B cell (primary cell): Measurements from ENCODE around the gene C3. TPM values are rescaled to one million over a fixed set of nuclear protein-coding genes. Genes with fewer than 3 reads are reported as not detected.
"Not testable (repeated sequence)": the region's sequence is repeated elsewhere in the genome, so short reads cannot be mapped to it uniquely, and the experiment has no call there.

Experiments
- ATAC-seq: fragments of 200-7000 bp; cut with Tn5 transposase; one replicate; pipeline ENCODE4 v1.10.0; 2021; ENCODE audit warnings: low read depth, mild to moderate bottlenecking, moderate number of reproducible peaks, moderate library complexity
- CTCF ChIA-PET: fragments of 350-600 bp; sonication (Branson Sonifier 250); formaldehyde crosslinking; loops from one replicate; lab custom pipeline; 2021; ENCODE audit warnings: antibody characterized with exemption, inconsistent platforms; lab: Charles Lee
- POLR2A ChIA-PET: fragments of 350-600 bp; sonication (Branson Sonifier 250); formaldehyde crosslinking; loops from one replicate; lab custom pipeline; 2021; ENCODE audit warnings: antibody characterized with exemption; lab: Charles Lee
- DNase-seq: peaks from one replicate; pipeline ENCODE4 v3.0.0; 2013
- H2AFZ ChIP-seq: 2 replicates; pipeline ENCODE4 v1.6.1; 2012; ENCODE audit warnings: mild to moderate bottlenecking, low read depth, low read length; ENCODE audit not compliant: insufficient read depth, poor library complexity, severe bottlenecking
- H3K27ac ChIP-seq, 2 donors: 1 replicate in 1 of 2; 2 replicates in 1 of 2; pipeline ENCODE4 v1.5.1; 2012 to 2013; ENCODE audit warnings: low read length in 2 of 2, mild to moderate bottlenecking in 2 of 2, moderate library complexity in 1 of 2
- H3K27me3 ChIP-seq, 4 experiments: fragments of 200-600 bp in 1 of 4; sonication (generic) in 1 of 4; replicated peaks in 1 of 4; 1 replicate in 2 of 4; 2 replicates in 2 of 4; pipeline versions ENCODE4 v1.6.1 to v1.7.0; 2013 to 2016; ENCODE audit warnings: low read length in 3 of 4, mild to moderate bottlenecking in 2 of 4, mixed read lengths in 1 of 4, moderate library complexity in 1 of 4; ENCODE audit not compliant: insufficient read depth in 4 of 4, control insufficient read depth in 3 of 4; ENCODE audit errors: control extremely low read depth in 1 of 4
- H3K36me3 ChIP-seq, 2 experiments: replicated peaks in 1 of 2; 1 replicate in 1 of 2; 2 replicates in 1 of 2; pipeline versions ENCODE4 v1.6.1 to v1.7.1; 2013; ENCODE audit warnings: low read length in 1 of 2; ENCODE audit not compliant: insufficient read depth in 2 of 2, control insufficient read depth in 1 of 2; ENCODE audit errors: control extremely low read depth in 1 of 2, extremely low read depth in 1 of 2
- H3K4me1 ChIP-seq, 2 donors: fragments of 200-600 bp in 1 of 2; sonication (generic) in 1 of 2; 1 replicate in 1 of 2; 2 replicates in 1 of 2; pipeline versions ENCODE4 v1.5.1 to v1.6.1; 2013 to 2017; ENCODE audit warnings: low read length in 2 of 2; ENCODE audit not compliant: control insufficient read depth in 2 of 2, insufficient read depth in 2 of 2
- H3K4me2 ChIP-seq: replicated peaks from 2 replicates; pipeline ENCODE3; 2012; ENCODE audit warnings: mild to moderate bottlenecking, low read depth, low read length; ENCODE audit not compliant: poor library complexity, severe bottlenecking
- H3K4me3 ChIP-seq, 5 experiments: fragments of 200-600 bp in 1 of 5; sonication (generic) in 1 of 5; 1 replicate in 3 of 5; 2 replicates in 2 of 5; pipeline versions ENCODE4 v1.5.1 to v1.7.0; 2011 to 2016; ENCODE audit warnings: low read length in 4 of 5, mild to moderate bottlenecking in 4 of 5, low read depth in 2 of 5, control low read depth in 1 of 5, moderate library complexity in 1 of 5; ENCODE audit not compliant: insufficient read depth in 1 of 5; ENCODE audit errors: control extremely low read depth in 1 of 5, extremely low read depth in 1 of 5
- H3K79me2 ChIP-seq: fragments of 200-600 bp; sonication (generic); one replicate; pipeline ENCODE4 v1.6.0; 2016; ENCODE audit warnings: low read length; ENCODE audit not compliant: control insufficient read depth, insufficient read depth
- H3K9ac ChIP-seq: fragments of 200-600 bp; sonication (generic); 2 replicates; pipeline ENCODE4 v1.6.1; 2017; ENCODE audit warnings: mild to moderate bottlenecking, low read length, moderate library complexity
- H3K9me3 ChIP-seq, 3 donors: one replicate each; pipeline versions ENCODE4 v1.6.1 to v1.7.1; 2013; ENCODE audit warnings: low read length in 2 of 3; ENCODE audit not compliant: control insufficient read depth in 2 of 3, insufficient read depth in 1 of 3; ENCODE audit errors: control extremely low read depth in 1 of 3
- H4K20me1 ChIP-seq: 2 replicates; pipeline ENCODE4 v1.6.0; 2012; ENCODE audit warnings: mild to moderate bottlenecking, low read length; ENCODE audit not compliant: insufficient read depth, control insufficient read depth, poor library complexity, severe bottlenecking
- H3K27ac Mint-ChIP-seq: one replicate; pipeline ENCODE4 v1.8.0; 2021; ENCODE audit warnings: mixed read lengths
- H3K27me3 Mint-ChIP-seq: one replicate; pipeline ENCODE4 v1.8.0; 2021; ENCODE audit warnings: mixed read lengths
- H3K4me1 Mint-ChIP-seq: one replicate; pipeline ENCODE4 v1.8.0; 2021; ENCODE audit warnings: mixed read lengths
- H3K4me3 Mint-ChIP-seq: one replicate; pipeline ENCODE4 v1.8.0; 2021; ENCODE audit warnings: mixed read lengths
- H3K9me3 Mint-ChIP-seq: one replicate; pipeline ENCODE4 v1.8.0; 2022; ENCODE audit warnings: mixed read lengths; ENCODE audit not compliant: insufficient read depth
- EZH2 ChIP-seq: IDR thresholded peaks from 2 replicates; pipeline ENCODE4 v1.6.1; 2012; ENCODE audit warnings: borderline replicate concordance, low read depth, mild to moderate bottlenecking, moderate library complexity, low read length; ENCODE audit not compliant: insufficient read depth, poor library complexity, severe bottlenecking
- WGBS: methylation state at CpG from one replicate; pipeline ENCODE4 v1.1.5; 2013; ENCODE audit warnings: missing lambda C conversion rate; ENCODE audit not compliant: insufficient coverage; 5-methylcytosine and 5-hydroxymethylcytosine counted together
- intact Hi-C: fragments of 100-400 bp; cut with micrococcal nuclease; formaldehyde crosslinking; loops from one replicate; pipeline ENCODE4 v1.10.0; 2022
- polyA plus RNA-seq: library from polyadenylated mRNA; depleted of rRNA; stranded (reverse); fragments of >200 nt; gene quantifications from 2 replicates; pipeline ENCODE4 v1.2.3, GENCODE V29; 2012
- total RNA-seq, 2 donors: library from RNA; stranded (reverse); fragments of 120-200 nt in 1 of 2; gene quantifications; 1 replicate in 1 of 2; 2 replicates in 1 of 2; pipeline versions ENCODE4 v1.2.3 to v1.2.4, GENCODE V29; 2013 to 2022
- TF ChIP-seq, protein P1 (sequence below): fragments of 200-600 bp; IDR thresholded peaks from one replicate; pipeline ENCODE4 v1.8.0; 2022; ENCODE audit warnings: antibody characterized with exemption, mild to moderate bottlenecking

Gene C3
- total and polyA plus RNA-seq, 2 donors (not counting 1 experiment from before 2014, with no cell fraction given), result 0.01 to 0.47 TPM

DNA sequence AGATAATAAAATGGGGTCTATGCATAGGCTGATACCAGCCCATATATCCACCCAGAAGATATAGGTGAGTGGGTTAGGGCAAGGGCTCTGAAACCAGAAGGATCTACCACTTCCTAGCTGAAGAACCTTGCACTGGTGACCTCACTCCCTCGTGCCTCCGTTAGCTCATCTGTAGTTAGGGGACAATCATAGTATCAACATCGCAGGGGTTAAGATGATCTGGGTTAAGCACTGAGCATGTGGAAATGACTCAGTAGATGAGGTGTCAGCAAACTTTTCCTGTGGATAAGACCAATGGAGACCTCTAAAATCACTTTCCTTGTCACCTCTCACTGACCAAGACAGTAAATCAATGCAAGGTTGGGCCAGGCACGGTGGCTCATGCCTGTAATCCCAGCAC, 81.0 kb downstream of the C3 start:
- WGBS, result 37% methylated on average over 4 of the region's 4 CpGs
- H3K27me3 Mint-ChIP-seq, result no peaks in the 10 kb centered on the region
- no peaks in the 10 kb centered on the region for H3K9me3 Mint-ChIP-seq
- ATAC-seq (no peak), DNase-seq (no peak)
- Histone ChIP-seq H3K27me3 (peaks cover 0 to 2% (median 0%) of the 10 kb centered on the region in 4 experiments), H2AFZ (no peak overlapping the region), H3K36me3 (no peaks in the 10 kb centered on the region), H3K9me3 (peaks cover 0 to 3% (median 0%) of the 10 kb centered on the region in 3 donors), H3K27ac (no peak overlapping the region), H4K20me1 (no peaks in the 10 kb centered on the region), H3K9ac (no peak overlapping the region), H3K79me2 (no peaks in the 10 kb centered on the region), H3K4me2 (no peak overlapping the region), H3K4me1 (peaks cover 8 to 11% of the 10 kb centered on the region in 2 donors), H3K4me3 (no peak overlapping the region)
- intact Hi-C loops, result no loop called here
- H3K4me1 Mint-ChIP-seq, result peaks cover 9% of the 10 kb centered on the region
- CTCF ChIA-PET, result interaction anchor here (1.5 to 1.6 kb wide), 2 partner anchors 77 to 225 kb away, joined by 3 to 5 read pairs; no protein-coding TSS in a partner anchor
- no peak overlapping the region for H3K4me3 Mint-ChIP-seq
- POLR2A ChIA-PET, result no interaction called here
- TF ChIP-seq EZH2, result no peak
- TF ChIP-seq, protein P1, sequence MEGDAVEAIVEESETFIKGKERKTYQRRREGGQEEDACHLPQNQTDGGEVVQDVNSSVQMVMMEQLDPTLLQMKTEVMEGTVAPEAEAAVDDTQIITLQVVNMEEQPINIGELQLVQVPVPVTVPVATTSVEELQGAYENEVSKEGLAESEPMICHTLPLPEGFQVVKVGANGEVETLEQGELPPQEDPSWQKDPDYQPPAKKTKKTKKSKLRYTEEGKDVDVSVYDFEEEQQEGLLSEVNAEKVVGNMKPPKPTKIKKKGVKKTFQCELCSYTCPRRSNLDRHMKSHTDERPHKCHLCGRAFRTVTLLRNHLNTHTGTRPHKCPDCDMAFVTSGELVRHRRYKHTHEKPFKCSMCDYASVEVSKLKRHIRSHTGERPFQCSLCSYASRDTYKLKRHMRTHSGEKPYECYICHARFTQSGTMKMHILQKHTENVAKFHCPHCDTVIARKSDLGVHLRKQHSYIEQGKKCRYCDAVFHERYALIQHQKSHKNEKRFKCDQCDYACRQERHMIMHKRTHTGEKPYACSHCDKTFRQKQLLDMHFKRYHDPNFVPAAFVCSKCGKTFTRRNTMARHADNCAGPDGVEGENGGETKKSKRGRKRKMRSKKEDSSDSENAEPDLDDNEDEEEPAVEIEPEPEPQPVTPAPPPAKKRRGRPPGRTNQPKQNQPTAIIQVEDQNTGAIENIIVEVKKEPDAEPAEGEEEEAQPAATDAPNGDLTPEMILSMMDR, result no peak
- no peak overlapping the region for H3K27ac Mint-ChIP-seq

- not testable (repeated sequence) for H4K20me1 ChIP-seq, H2AFZ ChIP-seq, H3K4me3 ChIP-seq, H3K9me3 ChIP-seq, H3K9ac ChIP-seq, H3K36me3 ChIP-seq, H3K4me2 ChIP-seq, H3K9me3 Mint-ChIP-seq, ATAC-seq, H3K4me1 ChIP-seq, DNase-seq, H3K4me3 Mint-ChIP-seq, H3K27me3 Mint-ChIP-seq, H3K27me3 ChIP-seq, H3K27ac ChIP-seq, H3K79me2 ChIP-seq
- Mint-ChIP-seq H3K27ac (peak overlapping the region; percentile 61), H3K4me1 (peaks cover 26% of the 10 kb centered on the region)
- CTCF ChIA-PET, result interaction anchor here (0.6 to 4.2 kb wide), 21 partner anchors 21 to 230 kb away, joined by 3 to 56 read pairs (median 3); partner anchors contain the start of genes DENND1C and GPR108
- POLR2A ChIA-PET, result interaction anchor here (0.8 kb wide), 1 partner anchor 117 kb away, joined by 3 read pairs; no protein-coding TSS in a partner anchor
- TF ChIP-seq, protein P1, result peak; percentile 26
- no CpG with 5 or more reads among the region's 4 CpGs for WGBS
- intact Hi-C loops, result loop anchor here (1.0 to 5.0 kb wide), 6 partner anchors 45 to 173 kb away; no protein-coding TSS in a partner anchor
These were observed 87.0 kb downstream of the C3 start for GRCh38 chr19:6633456-6633813.
